A673 (cell line): ENCODE data around the gene SPAG9.

Experiments
- CTCF ChIP-seq: fragments of 300-800, 200-600 bp; sonication (generic); conservative IDR thresholded peaks from 2 replicates; pipeline ENCODE4 v1.5.1; 2017; ENCODE audit warnings: low read depth, mild to moderate bottlenecking, antibody characterized with exemption, low read length, moderate library complexity, mixed read lengths
- EZH2 ChIP-seq: fragments of 200-600 bp; sonication (generic); IDR thresholded peaks from 2 replicates; pipeline ENCODE4 v1.6.1; 2017; ENCODE audit warnings: borderline replicate concordance, low read depth, mild to moderate bottlenecking, mixed read lengths, antibody characterized with exemption, low read length; ENCODE audit not compliant: poor library complexity, severe bottlenecking

- TF ChIP-seq CTCF (no peak), EZH2 (no peak)
These were observed 30.3 kb upstream of the SPAG9 start for GRCh38 chr17:51150932-51151331.
